CD14-positive monocyte (primary cell): ENCODE results near the gene ELMO1. TPM values are rescaled to one million over a fixed set of nuclear protein-coding genes. Genes with fewer than 3 reads are reported as not detected.
A peak's percentile ranks its signal among the peaks of the same experiment; 100 is the strongest.

ENCODE experiments used
- DNase-seq, 3 donors: peaks; one replicate each; pipeline ENCODE4 v3.0.0-alpha.2; 2011 to 2022
- H2AFZ ChIP-seq: 2 replicates; pipeline ENCODE4 v1.6.0; 2012; ENCODE audit warnings: mild to moderate bottlenecking, low read depth, low read length, inconsistent platforms; ENCODE audit not compliant: insufficient read depth, poor library complexity, severe bottlenecking
- H3K27ac ChIP-seq, 2 donors: 1 replicate in 1 of 2; 2 replicates in 1 of 2; pipeline ENCODE4 v1.5.1; 2012 to 2013; ENCODE audit warnings: low read length in 2 of 2, control low read depth in 1 of 2, inconsistent platforms in 1 of 2, low read depth in 1 of 2, mild to moderate bottlenecking in 1 of 2
- H3K27me3 ChIP-seq, 2 donors: one replicate each; pipeline versions ENCODE4 v1.6.0 to v1.6.1; 2011 to 2013; ENCODE audit warnings: low read length in 2 of 2; ENCODE audit not compliant: control insufficient read depth in 2 of 2, insufficient read depth in 2 of 2
- H3K36me3 ChIP-seq, 2 donors: replicated peaks in 1 of 2; 1 replicate in 1 of 2; 2 replicates in 1 of 2; pipeline versions ENCODE4 v1.5.1 to v1.6.1; 2012 to 2013; ENCODE audit warnings: low read length in 2 of 2, control low read depth in 1 of 2, inconsistent platforms in 1 of 2, mild to moderate bottlenecking in 1 of 2; ENCODE audit not compliant: insufficient read depth in 2 of 2, control insufficient read depth in 1 of 2
- H3K4me1 ChIP-seq, 2 donors: 1 replicate in 1 of 2; 2 replicates in 1 of 2; pipeline versions ENCODE4 v1.5.1 to v1.6.1; 2012 to 2013; ENCODE audit warnings: low read length in 2 of 2, control low read depth in 1 of 2, inconsistent platforms in 1 of 2, mild to moderate bottlenecking in 1 of 2, moderate library complexity in 1 of 2; ENCODE audit not compliant: insufficient read depth in 2 of 2, control insufficient read depth in 1 of 2
- H3K4me2 ChIP-seq: replicated peaks from 2 replicates; pipeline ENCODE3; 2012; ENCODE audit warnings: low read length, moderate library complexity, mild to moderate bottlenecking; ENCODE audit not compliant: poor library complexity, severe bottlenecking; ENCODE audit errors: extremely low read depth
- H3K4me3 ChIP-seq, 3 experiments: fragments of 200-600 bp in 1 of 3; sonication (generic) in 1 of 3; replicated peaks in 1 of 3; 1 replicate in 2 of 3; 2 replicates in 1 of 3; pipeline ENCODE4 v1.5.1; 2011 to 2013; ENCODE audit warnings: low read length in 3 of 3, mild to moderate bottlenecking in 3 of 3, control low read depth in 2 of 3, low read depth in 2 of 3, inconsistent platforms in 1 of 3, moderate library complexity in 1 of 3
- H3K79me2 ChIP-seq: 2 replicates; pipeline ENCODE4 v1.6.0; 2012; ENCODE audit warnings: mild to moderate bottlenecking, control low read depth, inconsistent platforms, low read length, moderate library complexity; ENCODE audit not compliant: insufficient read depth
- H3K9ac ChIP-seq: 2 replicates; pipeline ENCODE4 v1.6.0; 2017; ENCODE audit warnings: low read length, mild to moderate bottlenecking; ENCODE audit not compliant: insufficient read depth, poor library complexity, severe bottlenecking
- H3K9me3 ChIP-seq, 2 donors: replicated peaks in 1 of 2; 1 replicate in 1 of 2; 2 replicates in 1 of 2; pipeline versions ENCODE4 v1.5.1 to v1.6.1; 2012 to 2013; ENCODE audit warnings: low read length in 2 of 2, control low read depth in 1 of 2; ENCODE audit not compliant: control insufficient read depth in 1 of 2, insufficient read depth in 1 of 2
- H4K20me1 ChIP-seq: 2 replicates; pipeline ENCODE4 v1.6.0; 2012; ENCODE audit warnings: mild to moderate bottlenecking, low read length, control low read depth, moderate library complexity; ENCODE audit not compliant: insufficient read depth
- H3K27ac Mint-ChIP-seq, 7 donors: one replicate each; pipeline ENCODE4 v1.8.0; 2020; ENCODE audit warnings: mild to moderate bottlenecking in 7 of 7, mixed read lengths in 7 of 7, moderate library complexity in 6 of 7, inconsistent platforms in 2 of 7
- H3K27me3 Mint-ChIP-seq, 3 donors: one replicate each; pipeline ENCODE4 v1.8.0; 2021 to 2022; ENCODE audit warnings: low read depth in 3 of 3, mild to moderate bottlenecking in 3 of 3, mixed read lengths in 3 of 3, moderate library complexity in 3 of 3, inconsistent platforms in 1 of 3
- H3K36me3 Mint-ChIP-seq, 2 donors: one replicate each; pipeline ENCODE4 v1.8.0; 2020; ENCODE audit warnings: mixed read lengths in 2 of 2, inconsistent platforms in 1 of 2, mild to moderate bottlenecking in 1 of 2
- H3K4me1 Mint-ChIP-seq: one replicate; pipeline ENCODE4 v1.8.0; 2020; ENCODE audit warnings: mild to moderate bottlenecking, mixed read lengths
- H3K4me3 Mint-ChIP-seq, 2 donors: one replicate each; pipeline ENCODE4 v1.8.0; 2020; ENCODE audit warnings: mild to moderate bottlenecking in 2 of 2, mixed read lengths in 2 of 2, moderate library complexity in 1 of 2
- H3K9me3 Mint-ChIP-seq, 7 donors: one replicate each; pipeline ENCODE4 v1.8.0; 2020 to 2022; ENCODE audit warnings: mixed read lengths in 7 of 7, mild to moderate bottlenecking in 6 of 7, moderate library complexity in 6 of 7, inconsistent platforms in 2 of 7
- WGBS: methylation state at CpG from one replicate; pipeline ENCODE4 v1.1.5; 2013; ENCODE audit warnings: missing lambda C conversion rate; ENCODE audit not compliant: insufficient coverage; 5-methylcytosine and 5-hydroxymethylcytosine counted together
- intact Hi-C, 2 donors: fragments of 100-400 bp; cut with micrococcal nuclease; formaldehyde crosslinking; loops; one replicate each; pipeline versions ENCODE4 v1.15.0 to v1.15.1; 2023
- polyA plus RNA-seq, 3 donors: library from polyadenylated mRNA; depleted of rRNA in 1 of 3; unstranded in 2 of 3; stranded (reverse) in 1 of 3; fragments of 300-500 nt in 2 of 3; fragments of >200 nt in 1 of 3; fragmentation: Illumina TruSeq in 2 of 3; gene quantifications; 1 replicate in 2 of 3; 2 replicates in 1 of 3; pipeline ENCODE4 v1.2.3, GENCODE V29; 2012 to 2021
- TF ChIP-seq, protein P1 (sequence below): fragments of 200-600 bp; IDR thresholded peaks from one replicate; pipeline ENCODE4 v1.8.0; 2022; ENCODE audit warnings: antibody characterized with exemption, mild to moderate bottlenecking

ELMO1 gene
- polyA plus RNA-seq, 3 donors, result 46.6 to 50.2 (median 46.7) TPM

DNA sequence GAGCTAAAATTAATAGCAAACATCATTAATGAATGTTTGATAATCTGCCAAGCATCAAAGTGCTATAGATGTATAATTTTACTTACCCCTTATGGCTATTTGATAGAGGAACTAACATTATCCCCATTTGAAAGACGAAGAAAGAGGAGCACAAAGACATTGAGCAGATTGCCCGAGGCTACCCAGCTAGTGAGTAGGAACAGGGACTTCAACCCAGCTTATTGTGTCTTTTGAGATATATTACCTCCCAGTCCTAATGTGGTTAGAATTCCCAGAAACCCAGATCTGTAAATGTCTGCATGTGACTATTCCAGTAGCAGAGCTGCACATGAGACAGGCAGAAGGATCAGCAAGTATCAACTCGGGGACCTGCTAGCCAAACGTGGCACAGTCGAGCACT is 564.3 kb downstream of the ELMO1 start:
- H3K4me3 Mint-ChIP-seq, result no peak overlapping the region
- no peak overlapping the region for H3K27ac Mint-ChIP-seq

DNA sequence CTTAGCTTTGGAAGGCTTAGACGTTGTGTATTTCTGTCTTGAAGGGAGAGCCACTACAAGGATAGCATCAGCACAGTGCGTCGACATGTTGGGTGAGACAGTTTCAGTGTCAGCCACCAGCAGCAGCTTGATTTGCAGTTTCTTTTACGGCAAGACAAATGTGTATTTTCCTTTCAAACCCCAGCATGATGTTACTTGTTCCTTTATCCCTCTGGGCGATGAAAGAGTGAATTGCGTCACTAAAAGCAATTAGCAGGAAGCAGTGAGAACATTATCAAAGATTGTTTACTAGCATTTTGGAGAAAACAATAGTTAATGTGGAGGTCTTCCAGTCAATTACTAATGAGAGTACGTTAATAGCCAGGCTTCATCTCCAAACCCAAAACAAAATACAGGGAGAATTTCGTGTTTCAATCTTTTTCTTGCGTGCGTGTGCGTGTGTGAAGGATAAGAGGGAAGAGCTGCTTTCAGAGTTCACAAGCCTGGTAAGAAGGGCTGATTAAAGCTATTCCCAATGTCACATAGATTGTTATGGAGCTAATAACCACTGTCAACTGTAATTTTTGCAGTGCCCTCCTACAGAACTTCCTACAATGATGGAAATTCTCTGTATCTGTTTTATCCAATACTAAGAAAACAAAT is 567.3 kb downstream of the ELMO1 start:
- Histone ChIP-seq H3K27me3 (no peaks in the 10 kb centered on the region), H3K79me2 (no peaks in the 10 kb centered on the region), H4K20me1 (no peaks in the 10 kb centered on the region), H3K4me2 (no peak overlapping the region), H3K9ac (no peak overlapping the region), H3K9me3 (no peaks in the 10 kb centered on the region), H3K27ac (no peak overlapping the region), H3K4me1 (peaks cover 6% of the 10 kb centered on the region in 2 donors), H3K36me3 (peaks cover 38 to 96% of the 10 kb centered on the region in 2 donors), H2AFZ (no peak overlapping the region), H3K4me3 (no peak overlapping the region)
- DNase-seq, result no peak
- 85% methylated on average over 3 of the region's 11 CpGs for WGBS
- H3K9me3 Mint-ChIP-seq, result peaks cover 0 to 2% (median 0%) of the 10 kb centered on the region in 7 donors
- peaks cover 10% of the 10 kb centered on the region for H3K4me1 Mint-ChIP-seq
- TF ChIP-seq, protein P1, sequence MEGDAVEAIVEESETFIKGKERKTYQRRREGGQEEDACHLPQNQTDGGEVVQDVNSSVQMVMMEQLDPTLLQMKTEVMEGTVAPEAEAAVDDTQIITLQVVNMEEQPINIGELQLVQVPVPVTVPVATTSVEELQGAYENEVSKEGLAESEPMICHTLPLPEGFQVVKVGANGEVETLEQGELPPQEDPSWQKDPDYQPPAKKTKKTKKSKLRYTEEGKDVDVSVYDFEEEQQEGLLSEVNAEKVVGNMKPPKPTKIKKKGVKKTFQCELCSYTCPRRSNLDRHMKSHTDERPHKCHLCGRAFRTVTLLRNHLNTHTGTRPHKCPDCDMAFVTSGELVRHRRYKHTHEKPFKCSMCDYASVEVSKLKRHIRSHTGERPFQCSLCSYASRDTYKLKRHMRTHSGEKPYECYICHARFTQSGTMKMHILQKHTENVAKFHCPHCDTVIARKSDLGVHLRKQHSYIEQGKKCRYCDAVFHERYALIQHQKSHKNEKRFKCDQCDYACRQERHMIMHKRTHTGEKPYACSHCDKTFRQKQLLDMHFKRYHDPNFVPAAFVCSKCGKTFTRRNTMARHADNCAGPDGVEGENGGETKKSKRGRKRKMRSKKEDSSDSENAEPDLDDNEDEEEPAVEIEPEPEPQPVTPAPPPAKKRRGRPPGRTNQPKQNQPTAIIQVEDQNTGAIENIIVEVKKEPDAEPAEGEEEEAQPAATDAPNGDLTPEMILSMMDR, result no peak
- H3K27me3 Mint-ChIP-seq, result no peaks in the 10 kb centered on the region
- H3K27ac Mint-ChIP-seq, result peak overlapping the region in 1 of 7 donors; percentile 45
- intact Hi-C loops, result no loop called here
- peaks cover 60 to 75% of the 10 kb centered on the region in 2 donors for H3K36me3 Mint-ChIP-seq
- no peak overlapping the region for H3K4me3 Mint-ChIP-seq

More for the DNA sequence above, 564.3 kb downstream of the ELMO1 start:
- H4K20me1 ChIP-seq, result no peaks in the 10 kb centered on the region
- H3K36me3 ChIP-seq, result peaks cover 24 to 95% of the 10 kb centered on the region in 2 donors
- Mint-ChIP-seq H3K9me3 (peaks cover 0 to 2% (median 0%) of the 10 kb centered on the region in 7 donors), H3K36me3 (peaks cover 52 to 69% of the 10 kb centered on the region in 2 donors), H3K27me3 (no peaks in the 10 kb centered on the region), H3K4me1 (peaks cover 16% of the 10 kb centered on the region)
- no peaks in the 10 kb centered on the region for H3K79me2 ChIP-seq
- TF ChIP-seq, protein P1, result no peak
- no peak overlapping the region for H3K27ac ChIP-seq
- no peaks in the 10 kb centered on the region for H3K9me3 ChIP-seq
- no peak overlapping the region for H3K9ac ChIP-seq
- WGBS, result 100% methylated on average over 3 of the region's 5 CpGs
- intact Hi-C loops, result no loop called here
- DNase-seq, result no peak
- no peak overlapping the region for H2AFZ ChIP-seq
- peaks cover 9% of the 10 kb centered on the region in 2 donors for H3K4me1 ChIP-seq
- no peaks in the 10 kb centered on the region for H3K27me3 ChIP-seq
- H3K4me3 ChIP-seq, result no peak overlapping the region
- no peak overlapping the region for H3K4me2 ChIP-seq
